ENCODE results near the gene TTLL5. TPM values are rescaled to one million over a fixed set of nuclear protein-coding genes. Genes with fewer than 3 reads are reported as not detected.

TTLL5 gene
- total and polyA plus RNA-seq, 9 of the 15 experiments (the other 6 are each of a cell fraction or from before 2014, with no cell fraction given) = 4.1 to 18.9 (median 12.6) TPM

DNA sequence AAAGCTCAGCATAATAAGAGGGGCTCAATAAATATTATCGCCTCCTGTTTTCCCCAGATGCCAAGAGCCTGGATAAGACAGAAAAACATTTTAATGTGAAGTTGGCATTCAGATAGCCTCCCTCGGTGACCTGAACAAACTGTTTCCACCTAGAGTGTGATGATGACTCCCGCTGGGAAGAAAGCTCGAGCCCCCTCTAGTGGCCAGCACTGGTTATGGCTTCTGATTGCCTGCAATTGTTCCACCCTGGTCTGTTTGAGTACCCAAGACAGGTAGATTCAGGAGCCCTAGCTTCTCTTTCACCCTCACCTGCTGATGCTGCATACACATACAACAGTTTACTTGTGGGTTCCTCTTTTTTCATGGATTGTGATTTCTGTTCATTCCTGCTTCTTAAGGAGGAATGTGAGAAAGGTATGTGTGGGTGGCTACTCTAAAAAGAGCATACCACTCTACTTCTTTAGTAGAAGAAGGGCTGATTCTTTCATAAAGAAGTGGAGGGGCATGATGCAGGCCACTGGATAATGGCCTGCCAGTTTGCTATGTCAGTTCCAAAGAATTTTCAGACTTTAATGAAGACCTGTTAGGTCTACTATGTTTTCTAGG is 6.8 kb upstream of the TTLL5 start (continued):
- TF ChIP-seq, protein P1, sequence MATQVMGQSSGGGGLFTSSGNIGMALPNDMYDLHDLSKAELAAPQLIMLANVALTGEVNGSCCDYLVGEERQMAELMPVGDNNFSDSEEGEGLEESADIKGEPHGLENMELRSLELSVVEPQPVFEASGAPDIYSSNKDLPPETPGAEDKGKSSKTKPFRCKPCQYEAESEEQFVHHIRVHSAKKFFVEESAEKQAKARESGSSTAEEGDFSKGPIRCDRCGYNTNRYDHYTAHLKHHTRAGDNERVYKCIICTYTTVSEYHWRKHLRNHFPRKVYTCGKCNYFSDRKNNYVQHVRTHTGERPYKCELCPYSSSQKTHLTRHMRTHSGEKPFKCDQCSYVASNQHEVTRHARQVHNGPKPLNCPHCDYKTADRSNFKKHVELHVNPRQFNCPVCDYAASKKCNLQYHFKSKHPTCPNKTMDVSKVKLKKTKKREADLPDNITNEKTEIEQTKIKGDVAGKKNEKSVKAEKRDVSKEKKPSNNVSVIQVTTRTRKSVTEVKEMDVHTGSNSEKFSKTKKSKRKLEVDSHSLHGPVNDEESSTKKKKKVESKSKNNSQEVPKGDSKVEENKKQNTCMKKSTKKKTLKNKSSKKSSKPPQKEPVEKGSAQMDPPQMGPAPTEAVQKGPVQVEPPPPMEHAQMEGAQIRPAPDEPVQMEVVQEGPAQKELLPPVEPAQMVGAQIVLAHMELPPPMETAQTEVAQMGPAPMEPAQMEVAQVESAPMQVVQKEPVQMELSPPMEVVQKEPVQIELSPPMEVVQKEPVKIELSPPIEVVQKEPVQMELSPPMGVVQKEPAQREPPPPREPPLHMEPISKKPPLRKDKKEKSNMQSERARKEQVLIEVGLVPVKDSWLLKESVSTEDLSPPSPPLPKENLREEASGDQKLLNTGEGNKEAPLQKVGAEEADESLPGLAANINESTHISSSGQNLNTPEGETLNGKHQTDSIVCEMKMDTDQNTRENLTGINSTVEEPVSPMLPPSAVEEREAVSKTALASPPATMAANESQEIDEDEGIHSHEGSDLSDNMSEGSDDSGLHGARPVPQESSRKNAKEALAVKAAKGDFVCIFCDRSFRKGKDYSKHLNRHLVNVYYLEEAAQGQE (IDR thresholded peaks at IDR 0.05; ENCODE audit: borderline replicate concordance) = peak; percentile 58; the same call in 1 of the 2 replicates
- TF ChIP-seq, protein P1 (CRISPR knock-in tag; IDR thresholded peaks at IDR 0.05; ENCODE audit: low read depth) = no peak
- TF ChIP-seq TCF7 (IDR thresholded peaks at IDR 0.05; ENCODE audit: borderline replicate concordance) (no peak), MED1 (CRISPR knock-in tag; IDR thresholded peaks at IDR 0.05; ENCODE audit: borderline replicate concordance) (no peak), XRCC5 (IDR thresholded peaks at IDR 0.05; ENCODE audit: low read depth, low read length) (peak; percentile 49; the same call in 1 of the 2 replicates), KLF1 (tag; IDR thresholded peaks at IDR 0.05) (no peak), ARNT (IDR thresholded peaks at IDR 0.05) (no peak), RAD21 (CRISPR knock-in tag; conservative IDR thresholded peaks at IDR 0.05 in 1 of 2, IDR thresholded peaks at IDR 0.05 in 1 of 2) (peak; percentile 61 to 73), SNIP1 (IDR thresholded peaks at IDR 0.05; ENCODE audit: low read depth) (no peak), ELF1 (tag; IDR thresholded peaks at IDR 0.05) (no peak), CHD1 (IDR thresholded peaks at IDR 0.05; ENCODE audit: low read length) (no peak), MCM3 (IDR thresholded peaks at IDR 0.05) (no peak), ZBTB1 (CRISPR knock-in tag; IDR thresholded peaks at IDR 0.05; ENCODE audit: borderline replicate concordance, low read depth) (no peak), ZNF586 (CRISPR knock-in tag; conservative IDR thresholded peaks at IDR 0.05) (no peak), KLF16 (IDR thresholded peaks at IDR 0.05) (0 out of 2 replicates have a peak, but pooled peaks have one; percentile 9)
- TF ChIP-seq, protein P2, sequence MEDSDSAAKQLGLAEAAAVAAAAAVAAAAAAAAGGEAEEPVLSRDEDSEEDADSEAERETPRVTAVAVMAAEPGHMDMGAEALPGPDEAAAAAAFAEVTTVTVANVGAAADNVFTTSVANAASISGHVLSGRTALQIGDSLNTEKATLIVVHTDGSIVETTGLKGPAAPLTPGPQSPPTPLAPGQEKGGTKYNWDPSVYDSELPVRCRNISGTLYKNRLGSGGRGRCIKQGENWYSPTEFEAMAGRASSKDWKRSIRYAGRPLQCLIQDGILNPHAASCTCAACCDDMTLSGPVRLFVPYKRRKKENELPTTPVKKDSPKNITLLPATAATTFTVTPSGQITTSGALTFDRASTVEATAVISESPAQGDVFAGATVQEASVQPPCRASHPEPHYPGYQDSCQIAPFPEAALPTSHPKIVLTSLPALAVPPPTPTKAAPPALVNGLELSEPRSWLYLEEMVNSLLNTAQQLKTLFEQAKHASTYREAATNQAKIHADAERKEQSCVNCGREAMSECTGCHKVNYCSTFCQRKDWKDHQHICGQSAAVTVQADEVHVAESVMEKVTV (CRISPR knock-in tag; IDR thresholded peaks at IDR 0.05) = 0 out of 2 replicates have a peak, but pooled peaks have one; percentile 36
- TF ChIP-seq, protein P3, sequence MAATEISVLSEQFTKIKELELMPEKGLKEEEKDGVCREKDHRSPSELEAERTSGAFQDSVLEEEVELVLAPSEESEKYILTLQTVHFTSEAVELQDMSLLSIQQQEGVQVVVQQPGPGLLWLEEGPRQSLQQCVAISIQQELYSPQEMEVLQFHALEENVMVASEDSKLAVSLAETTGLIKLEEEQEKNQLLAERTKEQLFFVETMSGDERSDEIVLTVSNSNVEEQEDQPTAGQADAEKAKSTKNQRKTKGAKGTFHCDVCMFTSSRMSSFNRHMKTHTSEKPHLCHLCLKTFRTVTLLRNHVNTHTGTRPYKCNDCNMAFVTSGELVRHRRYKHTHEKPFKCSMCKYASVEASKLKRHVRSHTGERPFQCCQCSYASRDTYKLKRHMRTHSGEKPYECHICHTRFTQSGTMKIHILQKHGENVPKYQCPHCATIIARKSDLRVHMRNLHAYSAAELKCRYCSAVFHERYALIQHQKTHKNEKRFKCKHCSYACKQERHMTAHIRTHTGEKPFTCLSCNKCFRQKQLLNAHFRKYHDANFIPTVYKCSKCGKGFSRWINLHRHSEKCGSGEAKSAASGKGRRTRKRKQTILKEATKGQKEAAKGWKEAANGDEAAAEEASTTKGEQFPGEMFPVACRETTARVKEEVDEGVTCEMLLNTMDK (IDR thresholded peaks at IDR 0.05; ENCODE audit: borderline replicate concordance, insufficient read depth, low read depth, low read length, poor library complexity, severe bottlenecking) = peak; percentile 5
